Kidney (tissue), 14 donors: ENCODE measurements around the gene MYO7B. TPM values are rescaled to one million over a fixed set of nuclear protein-coding genes. Genes with fewer than 3 reads are reported as not detected.
A peak's percentile ranks its signal among the peaks of the same experiment; 100 is the strongest.

Source experiments
- DNase-seq, 5 donors: peaks; one replicate each; pipeline ENCODE4 v3.0.0-alpha.2; 2013 to 2020
- FAIRE-seq: peaks from 2 replicates; lab custom pipeline; 2012; peaks lifted over from hg19 to GRCh38; lab: Jason Lieb, UNC
- H3K27ac ChIP-seq, 2 donors: one replicate each; pipeline ENCODE4 v1.7.0; 2013; ENCODE audit warnings: low read depth in 2 of 2, low read length in 2 of 2, inconsistent platforms in 1 of 2
- H3K27me3 ChIP-seq: one replicate; pipeline ENCODE4 v1.7.1; 2013; ENCODE audit warnings: low read length, inconsistent platforms; ENCODE audit not compliant: control insufficient read depth, insufficient read depth
- H3K36me3 ChIP-seq, 3 donors: one replicate each; pipeline versions ENCODE4 v1.7.0 to v1.7.1; 2013; ENCODE audit warnings: low read length in 3 of 3, control low read depth in 1 of 3, inconsistent platforms in 1 of 3; ENCODE audit not compliant: insufficient read depth in 3 of 3, control insufficient read depth in 2 of 3
- H3K4me1 ChIP-seq, 3 donors: one replicate each; pipeline versions ENCODE4 v1.7.0 to v1.7.1; 2013; ENCODE audit warnings: low read length in 3 of 3, inconsistent platforms in 1 of 3, low read depth in 1 of 3; ENCODE audit not compliant: control insufficient read depth in 2 of 3, insufficient read depth in 2 of 3
- H3K4me3 ChIP-seq, 3 donors: one replicate each; pipeline versions ENCODE4 v1.7.0 to v1.8.1; 2013; ENCODE audit warnings: low read length in 3 of 3, control low read depth in 1 of 3, inconsistent platforms in 1 of 3
- H3K9ac ChIP-seq, 3 donors: one replicate each; pipeline versions ENCODE4 v1.7.0 to v1.7.1; 2013; ENCODE audit warnings: low read length in 3 of 3, control low read depth in 1 of 3, inconsistent platforms in 1 of 3
- H3K9me3 ChIP-seq, 3 donors: one replicate each; pipeline versions ENCODE4 v1.7.0 to v1.7.1; 2013; ENCODE audit warnings: low read length in 3 of 3, control low read depth in 1 of 3, inconsistent platforms in 1 of 3; ENCODE audit not compliant: control insufficient read depth in 2 of 3, insufficient read depth in 1 of 3
- intact Hi-C: fragments of 100-400 bp; cut with DNase I; formaldehyde crosslinking; loops from one replicate; pipeline ENCODE4 v1.11.1; 2022
- polyA plus RNA-seq: library from polyadenylated mRNA; stranded (reverse); fragments of 350-450 nt; fragmentation: Illumina TruSeq; extraction: RNeasy Lipid Tissue Mini Kit (QIAGEN cat#74804); gene quantifications from one replicate; pipeline ENCODE4 v1.2.3, GENCODE V29; 2014; ENCODE audit warnings: low read depth, low replicate concordance; ENCODE audit not compliant: insufficient read depth
- total RNA-seq: library from RNA; stranded (reverse); fragmentation: NEBNext Ultra II Directional; extraction: Animal tissue kit (Norgen Biotek cat#: 25700); gene quantifications from one replicate; pipeline ENCODE4 v1.2.1, GENCODE V29; 2021
- TF ChIP-seq, protein P1 (sequence below): IDR thresholded peaks from 3 replicates; pipeline ENCODE4 v1.5.1; 2012; ENCODE audit warnings: mild to moderate bottlenecking, moderate library complexity, borderline replicate concordance; ENCODE audit not compliant: insufficient read depth; ENCODE audit errors: extremely low read depth
- donor health status: control.
- donor health status: control.
- donor health status: control.
- donor health status: control.
- donor health status: control.
- donor health status: DM: yes; HTN: yes; CAD: no.
- donor health status: Normal renal cell carcinoma (clear cell type).

Gene MYO7B
- total and polyA plus RNA-seq, 2 donors from 2014 or later = 11.0 to 22.2 TPM

DNA sequence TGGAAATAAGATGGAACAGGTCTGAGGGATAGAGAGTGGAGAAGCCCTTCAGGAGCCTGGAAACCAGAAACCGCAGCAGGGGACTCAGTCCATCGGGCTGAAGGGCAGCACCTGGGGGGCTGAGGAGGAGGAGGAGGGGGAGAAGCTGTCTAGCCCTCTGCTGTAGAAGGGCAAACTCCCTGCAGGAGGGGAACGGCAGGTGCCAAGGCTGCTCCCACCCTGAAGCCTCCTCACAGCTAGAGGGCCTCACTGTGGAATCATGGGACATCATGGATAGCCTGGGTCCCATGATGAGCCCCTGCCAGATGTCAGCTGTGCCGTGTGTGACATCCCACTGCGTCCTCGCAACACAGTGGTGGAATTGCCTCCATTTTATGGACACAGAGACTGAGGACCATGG lies 435 bp downstream of the MYO7B start:
- TF ChIP-seq, protein P1, sequence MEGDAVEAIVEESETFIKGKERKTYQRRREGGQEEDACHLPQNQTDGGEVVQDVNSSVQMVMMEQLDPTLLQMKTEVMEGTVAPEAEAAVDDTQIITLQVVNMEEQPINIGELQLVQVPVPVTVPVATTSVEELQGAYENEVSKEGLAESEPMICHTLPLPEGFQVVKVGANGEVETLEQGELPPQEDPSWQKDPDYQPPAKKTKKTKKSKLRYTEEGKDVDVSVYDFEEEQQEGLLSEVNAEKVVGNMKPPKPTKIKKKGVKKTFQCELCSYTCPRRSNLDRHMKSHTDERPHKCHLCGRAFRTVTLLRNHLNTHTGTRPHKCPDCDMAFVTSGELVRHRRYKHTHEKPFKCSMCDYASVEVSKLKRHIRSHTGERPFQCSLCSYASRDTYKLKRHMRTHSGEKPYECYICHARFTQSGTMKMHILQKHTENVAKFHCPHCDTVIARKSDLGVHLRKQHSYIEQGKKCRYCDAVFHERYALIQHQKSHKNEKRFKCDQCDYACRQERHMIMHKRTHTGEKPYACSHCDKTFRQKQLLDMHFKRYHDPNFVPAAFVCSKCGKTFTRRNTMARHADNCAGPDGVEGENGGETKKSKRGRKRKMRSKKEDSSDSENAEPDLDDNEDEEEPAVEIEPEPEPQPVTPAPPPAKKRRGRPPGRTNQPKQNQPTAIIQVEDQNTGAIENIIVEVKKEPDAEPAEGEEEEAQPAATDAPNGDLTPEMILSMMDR = no peak
- H3K36me3 ChIP-seq = no peaks in the 10 kb centered on the region
- peak in 3 of 5 donors; percentile 22 to 66 (median 25) for DNase-seq
- peak overlapping the region; percentile 45 to 78 for H3K27ac ChIP-seq
- no peaks in the 10 kb centered on the region for H3K27me3 ChIP-seq
- intact Hi-C loops = no loop called here
- H3K9ac ChIP-seq = peak overlapping the region in 1 of 3 donors; percentile 48
- H3K4me1 ChIP-seq = peaks cover 0 to 4% (median 0%) of the 10 kb centered on the region in 3 donors
- peak overlapping the region; percentile 4 to 67 (median 57) for H3K4me3 ChIP-seq
- FAIRE-seq = no peak
- no peaks in the 10 kb centered on the region for H3K9me3 ChIP-seq

DNA sequence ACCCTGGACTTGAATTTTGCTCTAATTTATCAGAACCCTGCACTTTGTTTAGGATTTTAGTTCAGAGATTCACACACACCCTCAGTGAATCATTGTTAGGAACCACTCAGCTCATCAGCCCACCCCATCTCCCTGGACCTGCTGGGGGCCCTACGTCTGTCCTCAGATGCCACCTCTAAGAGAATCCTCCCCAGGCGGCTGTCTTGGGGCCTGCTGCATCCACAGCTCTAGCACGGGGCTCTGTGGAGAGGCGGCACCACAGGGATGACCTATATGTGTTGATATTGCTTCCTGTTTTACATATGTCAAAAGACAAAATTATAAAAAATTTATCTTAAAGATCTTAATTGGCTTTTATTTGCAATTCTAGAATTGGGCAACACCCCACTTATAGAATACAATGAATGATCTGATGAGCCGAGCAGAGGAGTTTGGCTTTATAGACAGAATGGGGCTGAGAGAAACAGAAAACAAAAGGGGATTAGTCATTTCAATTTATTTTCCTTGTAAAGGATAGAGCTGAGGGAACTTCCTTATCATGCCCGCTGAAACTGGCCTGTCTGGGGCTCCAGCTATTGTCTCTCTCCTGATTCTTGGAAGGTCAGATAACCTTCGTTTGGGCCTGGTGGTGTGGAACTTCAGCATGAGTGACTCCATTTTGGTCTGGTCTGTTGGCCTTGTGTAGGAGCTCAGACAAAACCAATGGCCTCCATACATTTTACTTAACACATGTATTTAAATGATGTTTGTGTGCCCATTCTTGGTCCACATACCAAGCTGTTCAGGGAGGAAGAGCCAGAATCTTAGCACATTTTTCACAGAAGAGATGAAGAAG lies 1.4 kb downstream of the MYO7B start:
- no peaks in the 10 kb centered on the region for H3K27me3 ChIP-seq
- no peaks in the 10 kb centered on the region for H3K9me3 ChIP-seq
- H3K9ac ChIP-seq = no peak overlapping the region
- H3K4me3 ChIP-seq = peak overlapping the region in 1 of 3 donors; percentile 67
- TF ChIP-seq, protein P1 = no peak
- intact Hi-C loops = no loop called here
- DNase-seq = no peak
- H3K36me3 ChIP-seq = no peaks in the 10 kb centered on the region
- no peak for FAIRE-seq
- H3K4me1 ChIP-seq = peaks cover 0 to under 1% (median 0%) of the 10 kb centered on the region in 3 donors
- H3K27ac ChIP-seq = no peak overlapping the region

DNA sequence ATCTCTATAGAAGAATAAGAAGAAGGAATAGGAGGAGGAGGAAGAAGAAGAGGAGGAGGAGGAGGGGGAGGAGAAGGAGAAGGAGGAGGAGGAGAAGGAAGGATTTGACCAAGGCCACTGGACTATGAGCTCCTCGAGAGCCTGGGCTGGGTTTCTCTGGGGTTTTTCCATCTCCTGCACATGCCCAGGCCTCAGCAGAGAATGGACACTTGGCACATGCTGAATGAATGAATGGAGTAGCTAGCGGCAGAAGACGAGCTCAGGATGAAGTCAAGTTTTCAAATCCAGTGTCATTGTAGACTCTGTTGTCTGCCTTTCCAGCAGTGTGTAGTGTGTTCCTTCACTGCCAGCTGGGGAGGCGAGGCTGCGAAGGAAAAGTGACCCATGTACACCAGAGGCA lies 2.2 kb downstream of the MYO7B start:
- DNase-seq (no peak), FAIRE-seq (no peak)
- intact Hi-C loops = no loop called here
- Histone ChIP-seq H3K4me3 (no peak overlapping the region), H3K27me3 (no peaks in the 10 kb centered on the region), H3K4me1 (no peaks in the 10 kb centered on the region), H3K36me3 (no peaks in the 10 kb centered on the region), H3K27ac (no peak overlapping the region), H3K9me3 (no peaks in the 10 kb centered on the region), H3K9ac (no peak overlapping the region)
- TF ChIP-seq, protein P1 = no peak
